Bronchial epithelial cell (primary cell): Measurements from ENCODE around the gene TUBB4A. TPM values are rescaled to one million over a fixed set of nuclear protein-coding genes. Genes with fewer than 3 reads are reported as not detected.

ENCODE experiments used
- DNase-seq: peaks from one replicate; pipeline ENCODE4 v3.0.0-alpha.2; 2010; ENCODE audit warnings: low read depth
- FAIRE-seq: peaks from 2 replicates; lab custom pipeline; 2011; peaks lifted over from hg19 to GRCh38; lab: Jason Lieb, UNC
- H3K27me3 ChIP-seq: 2 replicates; pipeline ENCODE4 v1.5.1; 2011; ENCODE audit warnings: low read length; ENCODE audit not compliant: control insufficient read depth, insufficient read depth
- H3K36me3 ChIP-seq: 2 replicates; pipeline ENCODE4 v1.5.1; 2011; ENCODE audit warnings: low read length; ENCODE audit not compliant: control insufficient read depth, insufficient read depth
- H3K4me3 ChIP-seq: 2 replicates; pipeline ENCODE4 v1.5.1; 2011; ENCODE audit warnings: mild to moderate bottlenecking, low read depth, low read length, control low read depth
- CTCF ChIP-seq: IDR thresholded peaks from 2 replicates; pipeline ENCODE4 v1.5.1; 2011; ENCODE audit warnings: mild to moderate bottlenecking, moderate library complexity, low read length, control low read depth, inconsistent platforms; ENCODE audit not compliant: insufficient read depth, severe bottlenecking
- total RNA-seq: library from RNA; depleted of rRNA; stranded (reverse); fragments of >200 nt; gene quantifications from 2 replicates; pipeline ENCODE4 v1.2.1, GENCODE V29; 2014

Gene TUBB4A
- total RNA-seq, 1 donor from 2014 or later = not detected

- DNase-seq (no peak), FAIRE-seq (no peak)
Observed at GRCh38 chr19:6535558-6536137, 33.5 kb upstream of the TUBB4A start.

GRCh38 chr19:6534451-6535093 is 32.5 kb upstream of the TUBB4A start:
- Histone ChIP-seq H3K27me3 (no peaks in the 10 kb centered on the region), H3K36me3 (no peaks in the 10 kb centered on the region), H3K4me3 (no peak overlapping the region)
- peak; percentile 20 for DNase-seq
- TF ChIP-seq CTCF = no peak
- no peak for FAIRE-seq

More at GRCh38 chr19:6535558-6536137, 33.5 kb upstream of the TUBB4A start:
- Histone ChIP-seq H3K27me3 (no peaks in the 10 kb centered on the region), H3K4me3 (no peak overlapping the region), H3K36me3 (no peaks in the 10 kb centered on the region)
- TF ChIP-seq CTCF = no peak

- FAIRE-seq (no peak), DNase-seq (no peak)
- no peaks in the 10 kb centered on the region for H3K36me3 ChIP-seq
- H3K27me3 ChIP-seq = no peaks in the 10 kb centered on the region
- no peak for TF ChIP-seq CTCF
- no peak overlapping the region for H3K4me3 ChIP-seq
Observed at GRCh38 chr19:6533746-6534418, 31.8 kb upstream of the TUBB4A start.

GRCh38 chr19:6533000-6533328 is 30.9 kb upstream of the TUBB4A start:
- no peak for TF ChIP-seq CTCF
- H3K4me3 ChIP-seq = no peak overlapping the region
- FAIRE-seq = no peak

GRCh38 chr19:6532244-6532999 is 30.3 kb upstream of the TUBB4A start:
- no peaks in the 10 kb centered on the region for H3K36me3 ChIP-seq
- TF ChIP-seq CTCF = no peak
- H3K27me3 ChIP-seq = no peaks in the 10 kb centered on the region
- FAIRE-seq = peak; percentile 87
- peak overlapping the region; percentile 62 for H3K4me3 ChIP-seq
- no peak for DNase-seq

More at GRCh38 chr19:6533000-6533328, 30.9 kb upstream of the TUBB4A start:
- Histone ChIP-seq H3K27me3 (no peaks in the 10 kb centered on the region), H3K36me3 (no peaks in the 10 kb centered on the region)
- no peak for DNase-seq
